ENCODE data around the gene OR2V2.

OR2V2 gene

DNA sequence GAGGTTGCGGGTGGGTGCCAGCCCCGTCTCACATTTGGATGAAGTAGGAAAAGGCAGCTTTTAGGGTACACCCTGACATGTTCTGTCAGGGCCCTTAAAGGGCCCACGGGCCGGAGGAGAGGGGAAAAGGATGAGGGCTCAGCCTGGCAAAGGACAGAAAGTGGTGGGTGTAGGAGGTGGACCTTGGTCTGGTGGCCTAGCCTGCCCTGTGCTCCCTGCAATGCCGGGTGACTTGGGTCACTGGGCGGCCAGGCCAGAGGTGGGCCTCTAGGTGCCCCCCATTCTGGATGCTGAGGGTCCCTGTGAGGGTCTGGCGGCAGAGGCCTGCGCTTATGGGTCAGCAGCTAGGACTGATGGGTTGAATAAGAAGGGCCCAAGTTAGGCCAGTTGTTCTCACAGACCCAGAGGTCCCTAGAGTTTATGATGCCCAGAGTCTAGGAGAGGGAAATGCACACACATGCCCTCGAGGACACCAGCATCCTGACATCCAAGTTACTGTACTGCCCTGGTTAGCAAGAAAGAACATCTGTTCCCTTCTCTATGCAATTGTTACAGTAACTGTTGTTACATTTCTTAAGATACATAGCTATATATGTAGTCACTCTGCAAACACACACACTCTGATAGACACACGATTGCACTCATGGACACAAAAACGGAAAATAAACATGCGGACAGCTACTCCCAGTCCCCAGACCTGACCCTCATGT, 45.1 kb downstream of the OR2V2 start:
- no peak for DNase-seq

DNA sequence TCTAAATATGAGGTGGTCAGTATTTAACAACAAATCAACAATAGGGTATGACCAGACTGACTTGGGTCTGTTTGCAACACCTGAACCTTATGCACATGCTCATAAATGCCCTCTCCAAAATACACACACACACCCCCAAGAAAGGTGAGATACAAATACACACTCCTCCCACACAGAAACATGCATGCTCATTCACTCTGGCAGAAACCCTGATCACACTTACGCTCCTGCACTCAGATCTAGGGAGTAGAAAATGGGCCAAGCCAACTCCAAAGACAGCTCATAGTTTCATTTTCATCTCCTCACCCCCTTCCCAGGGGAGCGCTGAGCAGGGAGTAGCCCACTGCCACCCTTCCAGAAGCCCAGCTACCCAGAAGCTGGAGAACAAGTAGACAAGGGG, 46.3 kb downstream of the OR2V2 start:
- DNase-seq: no peak

DNA sequence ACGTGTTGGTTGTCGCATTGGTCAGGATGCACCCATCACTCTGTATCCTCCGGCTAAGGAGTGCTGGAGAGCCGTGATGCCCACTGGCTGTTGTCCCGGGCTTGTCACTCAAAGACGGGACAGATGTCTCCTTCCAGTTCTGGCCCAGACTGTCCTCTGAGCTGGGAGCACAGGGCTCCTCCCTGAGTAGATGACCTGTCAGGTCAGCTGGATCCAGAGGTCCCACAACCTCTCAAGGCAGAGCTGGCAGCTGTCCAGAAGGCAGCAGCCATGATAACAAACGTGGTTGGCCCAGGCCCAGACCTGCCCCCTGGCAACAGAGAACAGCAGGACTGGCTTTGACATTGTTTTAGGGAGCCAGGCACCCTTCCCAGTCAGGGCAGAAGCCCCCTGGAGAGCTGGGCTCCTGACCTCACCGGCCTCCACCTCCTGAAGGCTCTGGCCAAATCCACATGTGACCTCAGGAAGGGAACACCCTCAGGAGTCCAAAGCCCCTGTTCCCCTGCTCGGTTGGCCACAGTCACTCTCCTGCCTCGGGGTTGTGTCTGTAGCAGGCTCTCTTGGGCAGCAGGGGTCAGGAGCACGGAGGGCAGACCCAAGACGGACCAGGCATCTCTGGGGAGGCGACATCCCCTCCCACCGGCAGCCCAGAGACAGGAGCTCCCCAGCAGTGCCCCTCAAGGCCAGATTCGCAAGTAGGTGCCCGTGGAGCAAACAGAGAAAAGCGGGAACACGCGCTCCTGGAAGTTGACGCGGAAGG, 47.3 kb downstream of the OR2V2 start:
- DNase-seq: no peak

DNA sequence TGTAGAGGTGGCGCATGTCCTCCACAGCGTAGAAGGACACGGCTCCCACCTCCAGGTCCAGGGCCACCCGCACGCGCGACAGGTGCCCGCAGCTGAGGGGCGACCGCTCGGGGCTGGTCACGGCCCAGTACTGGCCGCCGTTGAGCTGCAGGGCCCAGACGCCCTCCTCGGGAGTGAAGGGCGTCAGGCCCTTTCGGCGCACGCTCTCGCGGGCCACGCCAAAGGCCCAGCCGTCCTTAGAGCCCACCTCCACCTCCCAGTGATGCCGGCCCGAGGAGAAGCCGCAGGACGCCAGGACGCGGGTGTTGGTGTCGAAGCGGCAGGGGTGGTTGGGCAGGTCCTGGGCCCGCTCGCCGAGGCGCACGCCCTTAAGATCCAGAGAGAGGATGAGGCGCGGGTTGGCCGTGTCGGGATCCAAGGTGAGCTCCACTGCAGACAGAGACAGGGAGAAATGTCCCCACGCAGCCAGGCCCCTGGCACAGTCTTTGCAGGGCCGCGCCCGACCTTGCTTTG, 47.9 kb downstream of the OR2V2 start:
- no peak for DNase-seq

DNA sequence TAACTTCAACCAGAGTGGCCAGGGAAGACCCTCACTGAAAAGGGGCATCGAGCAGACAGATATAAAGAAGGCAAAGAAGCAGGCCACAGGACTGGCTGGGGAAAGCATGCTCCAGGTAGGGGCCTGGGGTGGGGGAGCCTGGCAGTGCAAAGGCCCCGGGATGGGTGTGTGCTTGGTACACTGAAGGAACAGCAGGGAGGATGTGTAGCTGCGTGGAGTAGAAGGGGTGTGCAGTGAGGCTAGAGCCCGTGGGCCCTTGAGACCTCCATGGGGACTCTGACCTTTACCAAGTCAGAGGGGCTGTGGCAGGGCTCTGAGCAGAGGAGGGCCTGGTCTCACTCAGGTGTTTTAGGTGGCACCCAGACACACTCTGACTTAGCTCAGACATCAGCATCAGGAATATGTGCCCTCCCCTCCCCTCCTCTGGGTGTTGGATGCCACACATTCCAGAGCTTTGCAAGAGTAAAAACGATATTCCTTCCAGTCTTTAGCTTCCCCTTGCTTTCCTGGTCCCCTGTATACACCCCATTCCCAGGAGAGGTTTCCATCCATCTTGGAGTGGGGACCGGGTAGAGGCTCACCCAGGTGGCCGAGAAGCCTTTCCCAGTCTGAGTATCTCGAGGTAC, 50.1 kb downstream of the OR2V2 start:
- DNase-seq: no peak

DNA sequence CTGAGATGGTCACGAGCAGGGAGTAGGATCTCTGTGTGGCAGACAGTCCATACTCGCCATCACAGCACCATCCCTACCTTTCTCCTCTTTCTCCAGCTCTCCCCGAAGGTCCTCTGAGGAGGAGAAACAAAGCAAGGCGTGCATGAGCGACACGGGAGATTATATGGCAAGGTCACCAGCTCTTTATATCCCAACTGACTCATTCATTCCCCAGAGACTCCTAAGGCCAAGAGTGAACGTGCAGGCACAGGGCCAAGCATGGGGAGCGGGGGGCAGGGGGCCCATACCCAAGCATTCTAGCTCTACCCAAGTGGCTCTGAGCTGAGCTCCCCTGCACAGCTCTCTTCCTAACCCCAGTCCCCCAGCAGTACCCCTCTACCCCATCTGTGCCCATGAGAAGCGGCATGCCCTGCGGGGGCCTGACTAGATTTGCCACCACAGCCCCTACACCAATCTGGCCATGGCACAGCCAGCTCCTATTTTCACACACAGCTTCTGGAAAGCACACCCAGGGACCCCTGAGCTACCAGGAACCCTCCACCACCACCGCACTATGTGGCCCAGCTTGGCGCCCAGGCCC, 50.8 kb downstream of the OR2V2 start:
- DNase-seq: no peak

DNA sequence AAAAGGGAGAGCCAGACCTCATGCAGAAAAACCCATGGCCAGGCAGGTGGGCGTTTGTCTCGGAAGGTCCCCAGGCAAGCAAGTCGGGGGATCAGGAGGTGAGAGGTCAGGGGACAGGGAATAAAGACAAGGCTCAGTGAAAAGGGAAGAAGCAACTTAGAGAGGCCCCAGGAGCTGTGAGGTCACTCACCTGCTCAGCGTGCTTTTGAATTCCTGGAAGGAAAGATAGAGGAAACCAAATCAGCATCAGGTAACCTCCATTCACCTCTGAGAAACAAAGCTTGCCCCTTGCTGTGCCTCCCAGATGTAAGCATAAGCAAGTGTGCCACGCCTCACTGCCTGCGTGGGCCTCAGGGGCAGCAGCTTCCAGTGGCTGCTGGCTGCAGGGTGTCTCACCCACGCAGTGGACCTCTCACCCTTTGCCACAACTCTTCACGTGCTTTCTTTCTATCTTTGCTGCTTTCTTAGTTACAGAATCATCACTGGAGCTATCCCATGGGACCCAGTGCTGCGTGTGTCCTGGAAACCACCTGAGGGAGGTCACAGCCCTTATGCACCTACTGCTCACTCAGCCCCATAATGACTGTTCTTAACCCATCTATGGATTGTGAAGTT, 51.6 kb downstream of the OR2V2 start:
- no peak for DNase-seq

DNA sequence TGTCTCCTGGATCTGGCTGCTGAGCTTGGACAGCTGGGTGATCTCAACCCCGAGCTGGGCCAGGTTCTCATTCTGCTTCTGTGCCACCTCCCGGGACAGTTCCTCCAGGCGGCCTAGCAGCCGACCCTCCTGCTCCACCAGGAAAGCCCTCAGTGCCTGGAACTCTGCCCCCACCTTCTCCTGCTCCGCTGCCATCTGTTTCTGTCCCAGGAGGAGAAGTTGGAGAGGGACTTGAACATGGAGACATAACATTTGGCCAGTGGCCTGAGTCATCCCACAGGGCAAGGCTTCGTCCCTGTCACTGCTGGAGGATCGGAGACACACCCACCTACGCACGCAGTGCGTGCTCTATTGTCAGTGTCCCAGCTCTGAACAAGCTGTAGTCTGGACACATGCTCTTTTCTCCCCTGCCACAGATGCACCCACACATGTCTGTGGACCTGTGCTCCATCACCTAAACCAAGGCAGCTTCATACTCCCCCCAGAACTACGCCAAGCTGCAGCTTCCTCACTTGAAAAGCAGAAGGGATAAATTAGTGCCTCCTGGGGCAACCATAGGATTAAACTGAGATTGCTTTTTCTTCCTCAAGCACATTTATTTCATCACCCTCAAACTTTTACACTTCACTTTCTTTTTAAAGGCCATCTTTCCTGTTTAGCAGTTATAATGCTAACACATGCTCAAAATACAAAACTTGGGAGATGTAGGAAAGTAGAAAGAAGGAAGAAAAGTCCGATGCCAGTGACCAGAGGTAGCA, 52.7 kb downstream of the OR2V2 start:
- no peak for DNase-seq

DNA sequence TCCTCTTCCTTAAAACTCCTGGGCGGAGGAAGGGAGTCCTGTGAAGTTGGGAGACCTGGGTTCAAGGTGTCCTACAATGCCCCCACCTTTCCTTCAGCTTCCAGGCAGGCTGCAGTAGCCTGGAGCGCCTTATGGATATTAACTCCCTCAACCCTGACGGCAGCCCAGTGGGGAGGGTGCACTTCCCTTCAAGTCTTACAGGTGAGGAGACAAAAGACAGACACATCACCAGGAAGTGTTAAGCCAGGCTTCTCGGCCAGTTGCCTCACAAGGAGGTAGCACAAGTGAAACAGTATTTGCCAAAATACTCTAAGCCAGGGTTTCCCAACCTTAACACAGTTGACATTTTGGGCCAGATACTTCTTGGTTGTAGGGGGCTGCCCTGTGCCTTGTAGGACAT, 53.4 kb downstream of the OR2V2 start:
- no peak for DNase-seq

DNA sequence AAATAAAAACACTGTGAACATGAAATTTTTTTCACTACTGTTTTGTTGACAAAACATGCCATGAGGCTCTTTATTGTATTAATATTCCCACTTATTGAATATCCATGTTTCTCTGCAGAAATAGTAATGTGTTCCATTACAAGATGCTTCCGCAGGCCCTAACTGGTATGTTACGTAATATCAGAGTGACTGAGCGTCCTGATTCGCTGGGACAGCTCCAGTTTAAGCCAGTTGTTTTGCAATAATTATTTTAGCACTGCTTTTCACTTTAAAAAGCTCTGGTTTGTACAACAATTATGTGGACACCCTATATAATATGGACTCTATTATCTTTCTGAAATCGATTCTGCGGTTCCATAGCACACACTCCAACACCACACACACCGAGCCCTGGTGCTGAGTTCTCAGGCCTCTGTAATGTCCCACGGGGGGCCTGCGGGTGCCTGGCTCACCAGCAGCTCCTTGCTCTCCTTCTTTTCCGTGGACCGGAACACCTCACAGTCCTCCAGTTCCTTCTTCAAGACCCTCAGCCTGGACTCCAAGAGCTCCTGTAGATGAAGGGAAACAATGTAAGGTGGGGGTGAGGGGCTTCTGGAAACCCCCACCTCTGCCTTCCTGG, 55.8 kb downstream of the OR2V2 start:
- no peak for DNase-seq

DNA sequence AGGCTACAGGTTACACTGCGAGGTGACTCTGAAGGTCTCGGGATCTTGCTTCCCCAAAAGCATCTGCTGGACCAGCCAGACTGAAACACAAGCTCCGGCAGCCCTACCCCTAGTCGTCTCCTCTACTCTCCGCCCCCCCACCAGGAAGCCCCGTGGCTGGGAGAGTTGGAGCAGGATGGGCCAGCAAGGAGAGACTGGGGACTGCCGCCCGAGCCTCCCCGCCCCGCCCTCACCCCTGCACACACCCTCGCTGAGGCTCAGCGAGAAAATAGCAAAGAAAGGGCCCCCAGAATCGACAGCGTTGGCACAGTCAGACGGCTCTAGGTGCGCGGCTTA, 56.4 kb downstream of the OR2V2 start:
- DNase-seq: no peak

DNA sequence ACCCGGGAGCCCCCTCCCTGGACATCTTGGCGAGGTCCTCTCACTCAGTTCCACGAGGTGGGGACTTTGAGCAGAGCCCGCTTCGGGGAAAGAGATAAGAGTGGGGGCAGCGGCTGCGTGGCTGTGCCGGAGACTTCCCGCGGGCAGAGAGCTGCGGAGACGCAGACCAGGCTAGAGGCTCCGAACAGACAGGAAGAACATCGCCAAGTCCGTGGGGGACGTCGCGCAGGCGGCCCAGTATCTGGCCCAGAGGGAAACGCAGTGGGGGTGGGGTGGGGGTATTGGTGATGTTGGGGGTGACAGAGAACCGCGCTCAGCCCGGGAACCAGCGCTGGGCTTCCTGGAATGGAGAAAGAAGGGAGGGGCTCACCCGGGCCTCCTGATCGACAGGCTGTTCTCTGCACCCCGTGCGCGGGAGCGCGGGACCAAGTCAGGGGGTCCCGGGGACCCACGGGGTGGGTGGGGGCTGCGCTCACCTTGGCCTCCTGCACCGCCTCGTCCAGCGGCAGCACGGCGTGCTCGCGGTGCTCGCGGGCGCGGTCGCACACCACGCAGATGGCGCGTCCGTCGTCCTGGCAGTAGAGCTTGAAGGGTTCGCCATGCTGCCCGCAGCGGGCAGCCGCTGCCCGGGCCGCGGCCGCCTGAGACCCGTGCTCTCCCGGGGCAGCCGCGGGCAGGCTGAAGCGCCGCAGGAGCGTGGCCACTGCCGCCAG, 56.9 kb downstream of the OR2V2 start:
- no peak for DNase-seq

DNA sequence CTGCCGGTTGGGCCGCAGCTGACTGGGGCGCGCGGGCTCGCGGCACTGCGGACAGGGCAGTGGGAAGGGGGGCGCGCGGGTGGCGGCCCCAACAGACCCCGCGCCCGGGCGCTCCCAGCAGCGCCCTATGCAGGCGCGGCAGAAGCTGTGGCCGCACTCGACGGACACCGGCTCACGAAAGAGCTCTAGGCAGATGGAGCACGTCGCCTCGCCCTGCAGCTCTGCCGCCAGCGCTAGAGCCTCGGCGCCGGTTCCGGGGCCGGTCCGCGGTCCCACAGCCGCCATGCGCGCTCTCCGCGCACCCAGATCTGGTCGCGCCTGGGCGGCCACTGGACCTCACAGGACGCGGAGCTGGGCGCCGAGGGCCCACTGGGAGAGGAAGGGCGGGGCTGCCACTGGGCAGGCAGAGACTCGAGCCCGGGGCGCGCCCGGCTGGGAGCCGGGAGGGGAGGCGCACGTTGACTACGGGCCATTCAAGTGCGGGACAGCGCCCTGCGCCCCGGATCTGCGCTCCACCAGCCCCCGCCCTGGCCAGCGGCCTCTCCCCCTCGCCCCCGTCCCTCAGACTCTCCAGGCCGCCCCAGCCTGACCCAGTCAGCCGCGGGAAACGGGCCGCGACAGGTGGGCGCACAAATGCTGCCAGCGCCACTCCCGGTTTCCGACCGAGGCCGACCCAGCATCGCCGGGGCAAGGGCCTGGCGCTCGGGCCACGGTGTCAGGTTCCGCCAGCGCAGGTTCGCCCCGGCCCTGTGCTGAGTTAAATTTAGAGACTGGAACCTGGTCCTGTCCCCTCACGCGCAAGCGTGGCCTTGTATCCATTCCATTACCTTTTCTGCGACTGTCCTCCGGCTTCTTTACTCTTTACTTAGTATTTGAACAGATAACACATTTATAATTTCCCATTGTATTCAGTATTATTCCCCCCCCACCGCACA, 57.7 kb downstream of the OR2V2 start, which contains the start of gene TRIM7:
Gene TRIM7, minus strand, starts transcription at position 371 of the 935 bp plus-strand sequence. Its CDS starts 86 bp downstream, at position 285.
- no peak for DNase-seq

DNA sequence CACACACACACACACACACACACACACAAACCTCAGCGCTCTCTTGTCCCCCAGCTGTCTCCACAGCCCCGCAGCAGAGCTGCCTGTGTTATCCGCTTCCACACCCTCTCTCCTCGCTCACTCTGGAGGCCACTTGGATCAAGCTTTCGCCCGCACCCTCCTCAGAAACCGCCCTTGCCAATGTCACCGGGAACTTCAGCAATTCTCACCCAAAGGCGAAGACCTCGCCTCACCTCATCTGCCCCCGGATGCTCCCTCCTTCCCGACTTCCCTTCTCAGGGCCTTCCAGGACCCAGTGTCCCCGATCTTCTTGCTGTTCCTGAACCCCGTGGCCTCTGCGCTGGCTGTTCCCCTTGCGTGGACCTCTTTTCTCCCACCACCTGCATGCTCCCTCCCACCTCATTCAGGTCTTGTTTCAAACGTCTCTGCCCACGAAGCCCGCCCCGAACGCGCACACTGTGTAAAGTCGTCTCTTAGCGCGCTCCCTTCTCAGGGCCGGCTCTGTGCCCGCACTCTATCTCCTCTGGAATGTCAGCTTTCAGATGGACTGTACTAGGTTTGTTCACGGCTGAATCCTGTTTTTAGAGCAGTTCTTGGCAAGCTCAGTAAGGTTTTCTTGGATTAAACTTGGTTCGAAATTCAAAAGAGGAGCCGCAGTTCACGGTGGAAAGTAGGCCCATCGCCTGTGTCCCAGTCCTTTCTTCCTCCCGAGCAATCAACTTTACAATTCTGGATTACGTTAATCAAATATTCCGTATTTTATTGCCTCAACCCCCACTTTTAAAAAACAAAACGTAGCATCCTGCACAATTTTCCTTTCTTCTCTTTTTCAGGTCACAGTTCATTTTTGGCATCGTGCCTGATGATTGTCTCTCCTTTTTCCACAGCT, 58.6 kb downstream of the OR2V2 start:
- no peak for DNase-seq

DNA sequence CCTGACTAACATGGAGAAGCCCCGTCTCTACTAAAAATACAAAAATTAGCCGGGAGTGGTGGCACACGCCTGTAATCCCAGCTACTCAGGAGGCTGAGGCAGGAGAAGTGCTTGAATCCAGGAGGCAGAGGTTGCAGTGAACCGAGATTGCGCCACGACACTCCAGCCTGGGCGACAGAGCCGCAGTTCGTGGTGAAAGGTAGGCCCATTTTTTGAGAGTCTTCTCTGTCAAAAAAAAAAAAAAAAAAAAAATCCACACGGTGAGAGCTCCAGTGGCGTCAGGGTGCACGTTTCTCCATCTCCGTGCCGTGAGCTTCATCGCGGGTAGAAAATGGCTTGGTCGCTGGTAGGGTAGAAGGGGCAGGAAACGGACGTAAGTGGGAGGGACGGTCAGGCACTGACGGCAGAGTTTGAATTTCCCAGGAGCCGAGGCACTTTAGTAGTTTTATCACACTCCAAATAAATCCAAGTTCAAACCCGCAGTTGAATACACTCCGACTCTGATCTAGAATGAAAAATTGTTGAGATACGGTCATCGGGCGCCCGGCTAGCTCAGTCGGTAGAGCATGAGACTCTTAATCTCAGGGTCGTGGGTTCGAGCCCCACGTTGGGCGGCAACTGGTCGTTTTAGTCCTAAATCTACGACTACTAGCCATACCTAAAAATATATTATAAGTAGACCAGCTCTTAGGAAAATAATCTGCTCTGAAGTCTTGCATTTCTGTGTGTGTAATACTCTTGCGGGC, 60.0 kb downstream of the OR2V2 start:
- DNase-seq: no peak

DNA sequence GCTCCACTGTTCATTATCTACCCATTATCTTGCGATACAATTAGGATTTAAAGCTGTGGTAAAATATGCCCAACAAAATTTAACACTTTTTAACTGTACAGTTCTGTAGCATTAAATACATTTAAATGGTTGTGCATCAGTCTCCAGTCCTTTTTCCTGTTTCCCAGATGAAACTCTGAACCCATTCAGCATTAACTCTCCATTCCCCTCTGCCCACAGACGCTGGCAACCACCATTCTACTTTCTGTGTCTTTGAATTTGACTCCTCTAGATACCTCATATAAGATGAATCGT, 60.5 kb downstream of the OR2V2 start:
- DNase-seq: no peak
